Endothelial cell of umbilical vein (primary cell): ENCODE data around the gene RNF43. TPM values are rescaled to one million over a fixed set of nuclear protein-coding genes. Genes with fewer than 3 reads are reported as not detected.

ENCODE experiments used
- BruUV-seq: library from RNA; stranded (reverse); fragments of 400-500 nt; replicated peaks from 2 replicates; lab custom pipeline; 2021; lab: Mats Ljungman, UMichigan
- CTCF ChIA-PET: fragments of 300-600, 350-600 bp; sonication (Branson Sonifier 250); formaldehyde crosslinking; loops from one replicate; lab custom pipeline; 2021; ENCODE audit warnings: antibody characterized with exemption, inconsistent platforms; lab: Charles Lee
- POLR2A ChIA-PET: fragments of 300-600, 350-600 bp; sonication (Branson Sonifier 250); formaldehyde crosslinking; loops from one replicate; lab custom pipeline; 2021; ENCODE audit warnings: antibody characterized with exemption, inconsistent platforms; lab: Charles Lee
- DNase-seq: peaks from one replicate; pipeline ENCODE4 v3.0.0-alpha.2; 2011; ENCODE audit warnings: low read depth, low spot score
- FAIRE-seq: peaks from 2 replicates; lab custom pipeline; 2011; peaks lifted over from hg19 to GRCh38; lab: Jason Lieb, UNC
- H2AFZ ChIP-seq: 2 replicates; pipeline ENCODE4 v1.6.0; 2012; ENCODE audit warnings: low read depth, low read length, control low read depth, inconsistent platforms
- H3K27ac ChIP-seq: 2 replicates; pipeline ENCODE4 v1.5.1; 2011; ENCODE audit warnings: low read depth, mild to moderate bottlenecking, control low read depth, low read length, moderate library complexity; ENCODE audit not compliant: insufficient read depth
- H3K27me3 ChIP-seq, 2 experiments: 2 replicates each; pipeline versions ENCODE4 v1.6.0 to v1.6.1; 2011; ENCODE audit warnings: low read length in 2 of 2, mixed read lengths in 1 of 2; ENCODE audit not compliant: control insufficient read depth in 2 of 2, insufficient read depth in 2 of 2
- H3K36me3 ChIP-seq, 2 experiments: 2 replicates in 1 of 2; 3 replicates in 1 of 2; pipeline ENCODE4 v1.5.1; 2011; ENCODE audit warnings: low read length in 2 of 2, mild to moderate bottlenecking in 1 of 2, moderate library complexity in 1 of 2; ENCODE audit not compliant: control insufficient read depth in 2 of 2, insufficient read depth in 2 of 2; ENCODE audit errors: extremely low read depth in 1 of 2
- H3K4me1 ChIP-seq: 3 replicates; pipeline ENCODE4 v1.5.1; 2011; ENCODE audit warnings: mild to moderate bottlenecking, low read length; ENCODE audit not compliant: control insufficient read depth, insufficient read depth; ENCODE audit errors: extremely low read depth
- H3K4me2 ChIP-seq: 2 replicates; pipeline ENCODE4 v1.6.1; 2011; ENCODE audit warnings: low read length, control low read depth, mixed read lengths; ENCODE audit not compliant: insufficient read depth
- H3K4me3 ChIP-seq, 3 experiments: fragments of 200-600 bp in 1 of 3; sonication (generic), shearing (Covaris generic) in 1 of 3; replicated peaks in 1 of 3; 2 replicates each; pipeline ENCODE4 v1.5.1; 2011 to 2016; ENCODE audit warnings: control low read depth in 3 of 3, low read length in 3 of 3, mild to moderate bottlenecking in 2 of 3, inconsistent platforms in 1 of 3, low read depth in 1 of 3, moderate library complexity in 1 of 3; ENCODE audit not compliant: insufficient read depth in 1 of 3
- H3K79me2 ChIP-seq: 2 replicates; pipeline ENCODE4 v1.6.0; 2012; ENCODE audit warnings: low read length, inconsistent platforms; ENCODE audit not compliant: control insufficient read depth, insufficient read depth
- H3K9ac ChIP-seq: replicated peaks from 2 replicates; pipeline ENCODE3; 2011; ENCODE audit warnings: low read length, control low read depth; ENCODE audit not compliant: insufficient read depth; ENCODE audit errors: extremely low read depth
- H3K9me1 ChIP-seq: replicated peaks from 3 replicates; pipeline ENCODE4 v1.6.0; 2011; ENCODE audit warnings: mild to moderate bottlenecking, low read length; ENCODE audit not compliant: control insufficient read depth, insufficient read depth; ENCODE audit errors: extremely low read depth
- H3K9me3 ChIP-seq: replicated peaks from 2 replicates; pipeline ENCODE4 v1.5.1; 2012; ENCODE audit warnings: low read length, inconsistent platforms; ENCODE audit not compliant: control insufficient read depth, insufficient read depth
- H4K20me1 ChIP-seq: replicated peaks from 2 replicates; pipeline ENCODE3; 2011; ENCODE audit warnings: mild to moderate bottlenecking, low read length; ENCODE audit not compliant: control insufficient read depth, insufficient read depth; ENCODE audit errors: extremely low read depth
- CTCF ChIP-seq, 2 donors: IDR thresholded peaks; 1 replicate in 1 of 2; 2 replicates in 1 of 2; pipeline ENCODE4 v1.5.1; 2011; ENCODE audit warnings: low read length in 2 of 2, mild to moderate bottlenecking in 2 of 2, moderate library complexity in 2 of 2, control low read depth in 1 of 2, inconsistent platforms in 1 of 2, low read depth in 1 of 2; ENCODE audit not compliant: insufficient read depth in 1 of 2; ENCODE audit errors: extremely low read depth in 1 of 2
- EZH2 ChIP-seq: IDR thresholded peaks from 2 replicates; pipeline ENCODE4 v1.6.1; 2012; ENCODE audit warnings: borderline replicate concordance, low read depth, mild to moderate bottlenecking, moderate library complexity, low read length, inconsistent platforms; ENCODE audit not compliant: severe bottlenecking
- FOS ChIP-seq: IDR thresholded peaks from 2 replicates; pipeline ENCODE4 v1.6.1; 2011; ENCODE audit warnings: mild to moderate bottlenecking, low read length, moderate library complexity, borderline replicate concordance; ENCODE audit not compliant: insufficient read depth
- GATA2 ChIP-seq: IDR thresholded peaks from 2 replicates; pipeline ENCODE4 v1.7.0; 2011; ENCODE audit warnings: low read depth, mild to moderate bottlenecking, moderate library complexity, mixed read lengths, low read length; ENCODE audit not compliant: insufficient read length, insufficient read depth
- JUN ChIP-seq: IDR thresholded peaks from 2 replicates; pipeline ENCODE4 v1.6.1; 2011; ENCODE audit warnings: borderline replicate concordance, low read depth; ENCODE audit not compliant: insufficient read length, insufficient read depth
- MAX ChIP-seq: IDR thresholded peaks from 2 replicates; pipeline ENCODE4 v1.6.1; 2011; ENCODE audit not compliant: insufficient read depth, insufficient read length
- POLR2A ChIP-seq: IDR thresholded peaks from 2 replicates; pipeline ENCODE4 v1.6.1; 2012; ENCODE audit warnings: low read depth, mild to moderate bottlenecking, control low read depth, low read length
- dilution Hi-C: fragments of 300-500 bp; cut with MboI; formaldehyde crosslinking; loops from one replicate; pipeline ENCODE4 v1.15.0; 2019; ENCODE audit warnings: low sequenced_read_pairs; ENCODE audit not compliant: extremely low pct_ligation_motif_present
- intact Hi-C: fragments of 100-400 bp; cut with micrococcal nuclease; formaldehyde crosslinking; loops from one replicate; pipeline ENCODE4 v1.10.0; 2022
- polyA plus RNA-seq, 4 experiments: library from polyadenylated mRNA; depleted of rRNA in 3 of 4; stranded (reverse) in 3 of 4; unstranded in 1 of 4; fragments of >200 nt; gene quantifications; 2 replicates each; pipeline versions ENCODE4 v1.2.1 to v1.2.3, GENCODE V29; 2011 to 2012; ENCODE audit warnings: missing spikeins in 1 of 4
- total RNA-seq: library from RNA; stranded (reverse); gene quantifications from 2 replicates; pipeline ENCODE4 v1.2.3, GENCODE V29; 2021

The RNF43 gene
- total and polyA plus RNA-seq, 2 donors (not counting 3 experiments of a cell fraction or from before 2014, with no cell fraction given) = not detected

GRCh38 chr17:58381124-58382035, 36.0 kb downstream of the RNF43 start:
- TF ChIP-seq FOS (no peak), EZH2 (no peak), GATA2 (no peak), CTCF (IDR thresholded peaks at IDR 0.05; ENCODE audit: extremely low read depth in 1 of 2, insufficient read depth in 1 of 2, low read depth in 1 of 2, low read length in 2 of 2) (no peak), JUN (no peak), POLR2A (no peak), MAX (no peak)
- peaks cover 14 to 15% of the 10 kb centered on the region in 2 experiments for H3K27me3 ChIP-seq
- H3K9me1 ChIP-seq = no peaks in the 10 kb centered on the region
- dilution Hi-C loops = no loop called here
- intact Hi-C loops = no loop called here
- H3K4me2 ChIP-seq = no peak overlapping the region
- no peak overlapping the region for H3K9ac ChIP-seq
- no peaks in the 10 kb centered on the region for H3K79me2 ChIP-seq
- no peaks in the 10 kb centered on the region for H3K9me3 ChIP-seq
- H4K20me1 ChIP-seq = no peaks in the 10 kb centered on the region
- CTCF ChIA-PET = no interaction called here
- POLR2A ChIA-PET = no interaction called here
- no peaks in the 10 kb centered on the region for H3K36me3 ChIP-seq
- no peak for DNase-seq
- no peaks in the 10 kb centered on the region for H3K4me1 ChIP-seq
- no peak overlapping the region for H3K4me3 ChIP-seq
- no TSS peak for BruUV-seq
- H3K27ac ChIP-seq = no peak overlapping the region
- H2AFZ ChIP-seq = no peak overlapping the region
- no peak for FAIRE-seq
